HG03280 (cell line): ENCODE data around the gene DIP2C.
"Not testable (repeated sequence)": the region's sequence is repeated elsewhere in the genome, so short reads cannot be mapped to it uniquely, and the experiment has no call there.

Source experiments
- ATAC-seq: cut with Tn5 transposase; IDR thresholded peaks from one replicate; pipeline ENCODE4 v1.9.1; 2021; ENCODE audit warnings: mild to moderate bottlenecking, moderate library complexity; ENCODE audit not compliant: unreplicated experiment

DIP2C gene

DNA sequence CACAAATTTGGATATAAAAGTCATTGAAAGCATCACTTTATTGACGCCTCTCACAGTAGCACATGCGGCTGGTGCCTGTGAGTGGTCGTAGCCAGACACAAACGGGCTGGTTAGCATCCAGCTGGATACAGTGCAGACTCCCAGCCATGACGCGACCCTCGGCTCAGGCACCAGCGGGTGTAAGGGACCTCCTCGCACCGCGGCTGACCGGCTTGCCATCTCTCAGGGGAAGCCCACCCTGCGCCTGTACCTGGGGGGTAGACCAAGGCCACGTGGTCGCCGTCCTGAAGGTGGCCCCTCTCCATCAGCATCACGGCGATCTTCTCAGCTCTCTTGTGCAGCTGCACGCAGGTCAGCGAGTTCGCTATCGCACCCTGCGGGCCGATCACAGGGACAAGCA lies 340.4 kb downstream of the DIP2C start:
- no peak for ATAC-seq

DNA sequence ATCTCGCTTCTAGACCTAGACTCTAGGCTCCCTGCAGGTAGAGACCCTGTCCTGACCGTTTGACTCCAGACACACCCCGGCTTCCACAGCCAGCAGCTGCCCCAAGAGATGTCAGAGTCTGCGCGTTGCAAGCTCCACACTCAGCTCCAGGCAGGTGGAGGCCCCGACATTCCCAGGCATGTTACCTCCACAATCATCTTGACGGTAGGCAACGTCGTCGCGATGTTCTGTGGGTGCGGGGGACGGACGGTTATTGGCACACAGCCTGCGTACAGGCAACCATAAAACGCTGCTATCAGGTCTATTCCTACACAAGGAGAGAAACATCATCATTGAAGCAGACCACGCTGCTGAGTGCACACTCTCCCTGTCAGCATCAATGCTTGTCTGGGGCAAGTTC lies 341.0 kb downstream of the DIP2C start:
- no peak for ATAC-seq

- not testable (repeated sequence) for ATAC-seq
Observed at GRCh38 chr10:347774-348173, 341.7 kb downstream of the DIP2C start.

DNA sequence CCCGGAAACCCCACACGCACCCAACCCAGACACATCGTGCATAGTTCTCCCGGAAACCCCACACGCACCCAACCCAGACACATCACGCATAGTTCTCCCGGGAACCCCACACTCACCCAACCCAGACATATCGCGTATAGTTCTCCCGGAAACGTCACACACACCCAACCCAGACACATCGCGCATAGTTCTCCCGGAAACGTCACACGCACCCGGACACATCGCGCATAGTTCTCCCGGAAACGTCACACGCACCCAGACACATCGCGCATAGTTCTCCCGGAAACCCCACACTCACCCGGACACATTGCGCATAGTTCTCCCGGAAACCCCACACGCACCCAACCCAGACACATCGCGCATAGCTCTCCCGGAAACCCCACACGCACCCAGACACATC lies 342.3 kb downstream of the DIP2C start:
- ATAC-seq, result not testable (repeated sequence)

DNA sequence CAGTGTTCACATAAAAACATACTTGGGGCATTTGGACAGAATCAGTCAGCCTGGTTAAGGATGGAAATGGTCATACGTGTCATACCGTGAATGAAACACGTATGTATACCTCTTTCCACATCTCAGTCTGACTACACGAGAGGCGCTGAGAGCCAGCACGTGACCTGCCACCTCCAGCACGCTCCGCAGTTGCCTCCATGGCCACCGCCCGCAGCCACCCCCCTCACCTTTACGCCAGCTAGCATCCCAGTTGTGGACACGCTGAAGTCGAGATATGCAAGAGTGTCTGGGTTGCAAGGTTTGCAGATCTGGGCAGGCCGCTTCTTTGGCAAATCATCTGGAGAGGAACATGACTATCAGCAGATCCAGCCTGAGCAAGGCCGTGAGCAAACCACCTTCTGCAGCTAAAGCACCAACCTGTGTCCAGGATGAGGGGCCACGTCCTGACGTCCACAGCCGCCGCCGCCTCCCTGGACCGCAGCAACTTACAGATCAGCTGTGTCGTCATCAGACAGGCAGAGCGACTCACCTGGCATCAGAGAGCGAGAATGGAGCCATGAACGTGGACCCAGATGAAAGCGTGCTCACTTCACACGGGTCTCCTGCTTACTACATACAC lies 344.8 kb downstream of the DIP2C start:
- no peak for ATAC-seq

GRCh38 chr10:343231-344220 lies 345.9 kb downstream of the DIP2C start:
- ATAC-seq, result no peak

GRCh38 chr10:341081-341740 lies 348.3 kb downstream of the DIP2C start:
- no peak for ATAC-seq

DNA sequence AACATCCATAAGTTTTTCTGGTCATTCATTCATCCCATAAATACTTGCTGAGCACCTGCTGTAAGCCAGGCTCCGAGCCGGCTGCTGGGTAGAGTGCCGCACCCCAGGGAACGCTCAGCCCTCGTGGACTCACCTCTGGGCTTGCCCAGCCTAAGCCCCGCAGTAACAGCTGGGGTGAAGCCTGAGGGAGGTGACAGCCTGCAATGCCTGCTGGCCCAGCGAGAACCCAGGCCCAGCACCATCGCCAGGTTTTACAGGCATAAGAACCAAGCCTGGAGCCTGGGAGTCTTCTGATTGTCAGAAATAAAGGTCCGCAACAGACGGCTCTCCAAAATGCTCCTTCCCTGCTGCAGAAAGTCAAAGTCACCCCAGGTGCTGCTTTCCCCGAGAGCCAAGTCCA lies 348.8 kb downstream of the DIP2C start:
- ATAC-seq, result no peak

DNA sequence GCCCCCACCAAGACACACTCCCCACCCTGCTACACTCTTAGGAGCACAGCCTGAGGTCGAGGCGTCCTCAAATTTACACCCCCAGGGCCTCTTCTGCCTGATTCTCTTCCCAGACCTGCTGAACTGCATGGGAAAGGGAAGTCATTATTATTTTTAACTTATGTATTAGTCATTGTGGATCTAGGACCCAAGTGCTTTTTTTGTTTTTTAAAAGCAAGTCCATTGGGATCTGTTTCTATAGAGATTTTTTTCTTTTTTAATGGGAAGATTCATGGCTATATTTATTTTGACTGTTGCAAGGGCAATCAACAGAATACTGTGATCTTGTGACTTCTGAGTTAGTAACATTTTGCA lies 350.5 kb downstream of the DIP2C start:
- ATAC-seq, result no peak

- ATAC-seq, result no peak
Observed at GRCh38 chr10:338171-339037, 351.1 kb downstream of the DIP2C start.

- no peak for ATAC-seq
Observed at GRCh38 chr10:336247-336646, 353.2 kb downstream of the DIP2C start.

DNA sequence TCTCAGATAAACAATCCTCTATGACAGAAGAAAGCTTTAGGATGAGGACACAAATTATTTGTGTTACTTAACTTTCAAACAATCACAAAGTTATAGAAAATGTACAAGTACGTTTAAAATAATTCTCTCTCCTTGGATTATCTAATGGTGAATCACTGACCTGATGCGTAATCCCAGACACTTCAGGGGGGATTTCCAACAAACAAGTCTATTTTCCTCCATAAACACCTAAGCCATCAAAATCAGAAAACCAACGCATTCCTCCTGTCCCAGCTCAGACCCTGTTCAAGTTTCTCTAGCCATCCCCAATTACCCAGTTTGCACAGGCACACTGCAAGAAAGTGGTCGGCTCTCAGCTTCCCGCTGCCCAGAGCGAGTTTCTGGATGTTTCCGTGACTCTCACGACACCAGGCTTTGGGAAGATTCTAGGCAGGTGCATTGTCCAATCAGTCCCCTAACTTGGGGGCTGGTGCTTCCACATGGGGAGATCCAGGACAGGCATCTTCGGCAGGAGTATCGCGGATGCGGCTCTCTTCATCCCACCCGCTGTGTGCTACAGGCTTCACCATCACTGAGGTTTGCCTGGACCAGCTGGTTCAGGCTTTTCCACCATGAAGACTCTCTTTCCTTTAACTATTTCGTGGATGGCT lies 354.2 kb downstream of the DIP2C start:
- no peak for ATAC-seq

DNA sequence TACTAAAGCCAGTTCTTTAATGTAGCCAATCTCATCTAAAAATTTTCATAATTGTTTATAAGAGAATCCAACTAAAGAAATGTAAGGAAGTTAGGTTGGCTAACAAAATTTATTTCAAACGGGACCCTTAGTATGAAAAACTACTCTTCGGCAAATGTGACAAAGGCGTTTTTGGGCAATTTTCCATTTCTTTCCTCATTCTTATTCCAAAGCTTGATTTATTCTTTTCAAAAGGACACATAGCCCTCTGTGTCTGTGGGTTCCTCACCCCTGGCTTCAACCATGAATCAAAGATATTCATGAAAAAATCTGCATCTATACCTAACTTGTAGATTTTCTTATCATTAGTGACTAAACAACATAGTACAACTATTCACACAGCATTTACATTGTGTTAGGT lies 358.3 kb downstream of the DIP2C start:
- ATAC-seq, result no peak

- ATAC-seq, result no peak
Observed at GRCh38 chr10:329361-330099, 359.9 kb downstream of the DIP2C start.

- no peak for ATAC-seq
Observed at GRCh38 chr10:327889-328852, 361.3 kb downstream of the DIP2C start.

GRCh38 chr10:326894-327635 lies 362.4 kb downstream of the DIP2C start:
- no peak for ATAC-seq

GRCh38 chr10:326350-326749 lies 363.1 kb downstream of the DIP2C start:
- no peak for ATAC-seq

GRCh38 chr10:325282-325681 lies 364.2 kb downstream of the DIP2C start:
- no peak for ATAC-seq
